GM19239 (cell line): ENCODE data around the gene SLC6A4.
"Not testable (repeated sequence)": the region's sequence is repeated elsewhere in the genome, so short reads cannot be mapped to it uniquely, and the experiment has no call there.

Source experiments
- DNase-seq: peaks from one replicate; pipeline ENCODE4 v3.0.0; 2011; ENCODE audit warnings: low spot score; ENCODE audit not compliant: insufficient read length
- FAIRE-seq: peaks from 2 replicates; lab custom pipeline; 2011; peaks lifted over from hg19 to GRCh38; lab: Jason Lieb, UNC

SLC6A4 gene

GRCh38 chr17:30222721-30223175 lies 12.7 kb downstream of the SLC6A4 start:
- DNase-seq (no peak), FAIRE-seq (no peak)

- no peak for FAIRE-seq
Measured at GRCh38 chr17:30222251-30222650, 13.2 kb downstream of the SLC6A4 start.

GRCh38 chr17:30221346-30221745 lies 14.2 kb downstream of the SLC6A4 start:
- DNase-seq (no peak), FAIRE-seq (no peak)

More at GRCh38 chr17:30222251-30222650, 13.2 kb downstream of the SLC6A4 start:
- no peak for DNase-seq

GRCh38 chr17:30220414-30220813 lies 15.1 kb downstream of the SLC6A4 start:
- FAIRE-seq = no peak

GRCh38 chr17:30219833-30220232 lies 15.7 kb downstream of the SLC6A4 start:
- no peak for DNase-seq
- no peak for FAIRE-seq

More at GRCh38 chr17:30220414-30220813, 15.1 kb downstream of the SLC6A4 start:
- no peak for DNase-seq

GRCh38 chr17:30219315-30219714 lies 16.2 kb downstream of the SLC6A4 start:
- DNase-seq (no peak), FAIRE-seq (no peak)

GRCh38 chr17:30218799-30219198 lies 16.7 kb downstream of the SLC6A4 start:
- no peak for FAIRE-seq
- DNase-seq = no peak

- DNase-seq (no peak), FAIRE-seq (no peak)
Measured at GRCh38 chr17:30217746-30218245, 17.7 kb downstream of the SLC6A4 start.

- FAIRE-seq (no peak), DNase-seq (no peak)
Measured at GRCh38 chr17:30217054-30217453, 18.4 kb downstream of the SLC6A4 start.

GRCh38 chr17:30212750-30213149 lies 22.7 kb downstream of the SLC6A4 start:
- peak; percentile 91 for FAIRE-seq
- peak; percentile 52 for DNase-seq

- DNase-seq (no peak), FAIRE-seq (no peak)
Measured at GRCh38 chr17:30211371-30211770, 24.1 kb downstream of the SLC6A4 start.

GRCh38 chr17:30210901-30211300 lies 24.6 kb downstream of the SLC6A4 start:
- no peak for FAIRE-seq
- DNase-seq = no peak

- FAIRE-seq = no peak
- DNase-seq = no peak
Measured at GRCh38 chr17:30210366-30210765, 25.1 kb downstream of the SLC6A4 start.

- no peak for DNase-seq
- no peak for FAIRE-seq
Measured at GRCh38 chr17:30209930-30210329, 25.6 kb downstream of the SLC6A4 start.

- DNase-seq (no peak), FAIRE-seq (peak; percentile 76)
Measured at GRCh38 chr17:30208214-30208613, 27.3 kb downstream of the SLC6A4 start.

GRCh38 chr17:30207655-30208054 lies 27.8 kb downstream of the SLC6A4 start:
- FAIRE-seq (no peak), DNase-seq (no peak)

GRCh38 chr17:30203471-30203981 lies 32.0 kb downstream of the SLC6A4 start:
- DNase-seq = no peak
- no peak for FAIRE-seq

GRCh38 chr17:30200656-30201055 lies 34.8 kb downstream of the SLC6A4 start:
- not testable (repeated sequence) for DNase-seq, FAIRE-seq

GRCh38 chr17:30200106-30200505 lies 35.4 kb downstream of the SLC6A4 start:
- FAIRE-seq (no peak), DNase-seq (no peak)

GRCh38 chr17:30199600-30199999 lies 35.9 kb downstream of the SLC6A4 start:
- no peak for FAIRE-seq
- DNase-seq = no peak

GRCh38 chr17:30197416-30197815 lies 38.1 kb downstream of the SLC6A4 start:
- FAIRE-seq (no peak), DNase-seq (no peak)

GRCh38 chr17:30196504-30196903 lies 39.0 kb downstream of the SLC6A4 start:
- DNase-seq = no peak
- FAIRE-seq = no peak
